Brain microvascular endothelial cell (primary cell): Measurements from ENCODE around the gene GALNT18.

Experiments used
- DNase-seq: peaks from one replicate; pipeline ENCODE4 v3.0.0-alpha.2; 2020
- H3K27ac ChIP-seq: fragments of 250-450 bp; sonication (Bioruptor Pico); 2 replicates; pipeline ENCODE4 v1.5.1; 2020; ENCODE audit warnings: mild to moderate bottlenecking, moderate library complexity
- H3K27me3 ChIP-seq: fragments of 250-450 bp; sonication (Bioruptor Pico); replicated peaks from 2 replicates; pipeline ENCODE4 v1.5.1; 2020; ENCODE audit warnings: mild to moderate bottlenecking
- H3K36me3 ChIP-seq: fragments of 250-450 bp; sonication (Bioruptor Pico); replicated peaks from 2 replicates; pipeline ENCODE4 v1.5.1; 2020; ENCODE audit warnings: mild to moderate bottlenecking
- H3K4me3 ChIP-seq: 2 replicates; pipeline ENCODE4 v1.5.1; 2011; ENCODE audit warnings: low read depth, mild to moderate bottlenecking, control low read depth, low read length, moderate library complexity
- in situ Hi-C: cut with HindIII; loops from 2 replicates; pipeline ENCODE4 v1.10.0; 2017; ENCODE audit warnings: low sequenced_read_pairs, low pct_ligation_motif_present
- TF ChIP-seq, protein P1 (sequence below): IDR thresholded peaks from 2 replicates; pipeline ENCODE4 v1.5.1; 2011; ENCODE audit warnings: low read depth, mild to moderate bottlenecking, moderate library complexity, low read length, control low read depth, inconsistent platforms; ENCODE audit errors: missing control alignments

GALNT18 gene

DNA sequence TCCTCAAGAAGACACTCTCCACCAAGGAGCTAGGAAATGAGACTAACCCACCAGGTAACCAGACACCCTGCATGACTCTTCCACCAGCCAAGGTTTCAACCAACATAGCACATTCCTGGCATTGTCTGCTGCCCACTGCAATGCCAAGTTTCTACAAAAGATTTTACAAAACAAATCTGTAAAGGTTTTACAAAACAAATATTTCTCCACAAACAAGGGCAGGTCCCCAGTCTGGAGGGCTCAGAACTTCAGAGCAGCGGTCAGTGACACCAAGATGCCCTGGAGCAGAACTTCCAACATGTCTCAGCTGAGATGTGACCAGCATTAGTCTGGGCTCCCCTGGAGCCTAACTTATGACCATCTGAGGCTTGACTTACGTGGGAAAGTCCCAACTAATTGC, 14.0 kb downstream of the GALNT18 start:
- H3K36me3 ChIP-seq = no peaks in the 10 kb centered on the region
- DNase-seq = no peak
- H3K4me3 ChIP-seq = no peak overlapping the region
- TF ChIP-seq, protein P1, sequence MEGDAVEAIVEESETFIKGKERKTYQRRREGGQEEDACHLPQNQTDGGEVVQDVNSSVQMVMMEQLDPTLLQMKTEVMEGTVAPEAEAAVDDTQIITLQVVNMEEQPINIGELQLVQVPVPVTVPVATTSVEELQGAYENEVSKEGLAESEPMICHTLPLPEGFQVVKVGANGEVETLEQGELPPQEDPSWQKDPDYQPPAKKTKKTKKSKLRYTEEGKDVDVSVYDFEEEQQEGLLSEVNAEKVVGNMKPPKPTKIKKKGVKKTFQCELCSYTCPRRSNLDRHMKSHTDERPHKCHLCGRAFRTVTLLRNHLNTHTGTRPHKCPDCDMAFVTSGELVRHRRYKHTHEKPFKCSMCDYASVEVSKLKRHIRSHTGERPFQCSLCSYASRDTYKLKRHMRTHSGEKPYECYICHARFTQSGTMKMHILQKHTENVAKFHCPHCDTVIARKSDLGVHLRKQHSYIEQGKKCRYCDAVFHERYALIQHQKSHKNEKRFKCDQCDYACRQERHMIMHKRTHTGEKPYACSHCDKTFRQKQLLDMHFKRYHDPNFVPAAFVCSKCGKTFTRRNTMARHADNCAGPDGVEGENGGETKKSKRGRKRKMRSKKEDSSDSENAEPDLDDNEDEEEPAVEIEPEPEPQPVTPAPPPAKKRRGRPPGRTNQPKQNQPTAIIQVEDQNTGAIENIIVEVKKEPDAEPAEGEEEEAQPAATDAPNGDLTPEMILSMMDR = no peak
- peaks cover 3% of the 10 kb centered on the region for H3K27me3 ChIP-seq
- no peak overlapping the region for H3K27ac ChIP-seq
- in situ Hi-C loops = no loop called here

DNA sequence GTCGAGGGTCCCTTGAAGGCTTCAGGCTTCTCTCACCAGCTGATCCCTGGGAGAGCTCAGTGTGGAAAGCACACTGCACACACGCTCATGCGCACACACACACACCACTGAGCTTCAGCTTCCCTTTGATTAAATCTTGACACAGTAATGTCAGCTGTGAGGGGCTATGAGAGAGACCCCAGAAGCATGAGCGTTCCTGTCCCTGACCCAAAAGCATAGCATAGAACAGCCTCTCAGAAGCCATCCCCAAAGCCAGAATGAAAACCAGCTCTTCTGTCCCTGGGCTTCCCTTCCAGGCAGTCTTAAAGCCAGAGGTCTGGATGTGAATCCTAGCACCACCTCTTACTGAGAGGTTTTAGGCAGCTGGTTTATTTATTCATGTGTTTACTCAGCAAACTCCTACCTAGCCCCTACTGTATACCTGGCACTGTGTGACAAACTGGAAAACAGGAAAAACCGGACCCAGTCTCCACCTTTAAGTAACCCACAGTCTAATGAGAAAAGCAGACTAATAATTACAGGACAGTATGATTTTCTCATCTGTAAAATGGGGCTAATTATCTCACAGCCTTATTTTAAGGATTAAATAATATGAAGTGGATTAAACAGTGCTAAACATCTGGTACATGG, 15.9 kb downstream of the GALNT18 start:
- H3K27ac ChIP-seq = no peak overlapping the region
- in situ Hi-C loops = no loop called here
- no peak for DNase-seq
- no peak overlapping the region for H3K4me3 ChIP-seq
- TF ChIP-seq, protein P1 = no peak
- H3K27me3 ChIP-seq = no peaks in the 10 kb centered on the region
- no peaks in the 10 kb centered on the region for H3K36me3 ChIP-seq

DNA sequence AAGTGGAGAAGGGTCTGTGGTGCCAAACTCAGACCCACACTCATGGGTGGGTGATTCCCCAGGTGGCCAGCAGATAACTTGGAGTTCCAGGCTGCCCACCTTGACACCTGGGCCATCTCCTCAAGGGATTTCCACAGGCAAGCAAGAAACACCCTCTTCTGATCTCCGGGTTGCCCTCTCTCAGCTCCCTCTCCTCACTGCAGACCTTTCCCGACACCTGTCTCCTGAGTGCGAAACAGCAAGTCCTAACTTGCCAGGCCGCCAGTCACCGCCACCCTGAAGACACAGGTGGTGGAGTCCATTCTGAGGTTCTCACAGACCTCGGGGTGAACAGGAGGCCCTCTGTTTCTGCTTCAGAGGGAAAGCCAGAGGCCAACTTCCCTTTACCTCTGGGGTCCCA, 16.6 kb downstream of the GALNT18 start:
- no peaks in the 10 kb centered on the region for H3K27me3 ChIP-seq
- no peak overlapping the region for H3K4me3 ChIP-seq
- H3K27ac ChIP-seq = no peak overlapping the region
- in situ Hi-C loops = no loop called here
- no peaks in the 10 kb centered on the region for H3K36me3 ChIP-seq
- no peak for DNase-seq
- TF ChIP-seq, protein P1 = no peak

DNA sequence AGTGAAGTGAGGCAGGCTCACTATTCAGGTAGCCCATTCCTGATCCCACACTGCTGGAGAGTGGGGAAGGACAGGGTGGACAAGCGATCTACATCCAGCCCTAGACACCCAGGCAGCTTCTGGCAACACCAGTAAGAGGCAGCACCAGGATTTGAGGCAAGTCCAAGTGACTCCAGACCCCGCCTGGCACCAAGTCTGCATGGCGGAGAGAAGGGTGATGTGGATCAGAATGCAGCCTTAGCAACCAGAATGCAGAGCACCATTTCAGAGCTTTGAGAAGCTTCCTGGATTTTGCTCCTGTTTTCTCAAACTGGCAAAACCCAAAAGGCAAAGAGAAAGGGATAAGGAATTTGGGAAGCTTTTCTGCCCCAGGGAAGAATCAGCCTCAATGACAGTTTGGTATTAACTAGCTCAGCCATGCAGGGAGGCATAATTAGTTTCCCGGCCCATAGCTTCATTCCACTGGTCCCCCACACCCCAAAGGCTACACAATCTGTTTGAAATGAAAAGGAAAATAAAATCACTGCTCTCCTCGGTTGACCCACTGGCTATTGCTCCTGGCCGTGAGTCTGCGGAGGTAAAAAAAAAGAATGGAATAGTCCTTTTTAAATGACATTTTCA, 17.3 kb downstream of the GALNT18 start:
- no peaks in the 10 kb centered on the region for H3K27me3 ChIP-seq
- H3K4me3 ChIP-seq = no peak overlapping the region
- no peaks in the 10 kb centered on the region for H3K36me3 ChIP-seq
- in situ Hi-C loops = no loop called here
- no peak overlapping the region for H3K27ac ChIP-seq
- DNase-seq = no peak
- TF ChIP-seq, protein P1 = no peak

DNA sequence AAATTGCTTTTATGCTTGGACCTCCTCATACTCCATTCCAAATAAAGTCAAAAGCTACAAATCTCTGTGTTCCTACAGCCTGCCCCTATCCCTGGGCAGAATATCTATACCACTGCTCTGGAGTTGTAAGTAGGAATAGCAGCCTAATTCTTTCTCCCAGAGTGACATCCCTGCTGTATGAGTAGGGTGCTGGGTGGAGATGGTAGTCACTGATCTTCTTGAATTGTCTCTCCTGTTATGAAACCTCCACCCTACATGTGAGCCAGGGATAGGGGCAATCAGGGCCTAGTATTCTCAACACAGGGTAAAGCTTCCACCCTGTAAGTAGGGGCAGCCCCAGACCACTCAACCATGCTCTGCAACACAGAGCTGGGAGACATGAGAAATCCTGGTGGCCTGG, 19.8 kb downstream of the GALNT18 start:
- in situ Hi-C loops = no loop called here
- Histone ChIP-seq H3K27me3 (no peaks in the 10 kb centered on the region), H3K36me3 (no peaks in the 10 kb centered on the region), H3K27ac (no peak overlapping the region), H3K4me3 (no peak overlapping the region)
- TF ChIP-seq, protein P1 = no peak
- no peak for DNase-seq

DNA sequence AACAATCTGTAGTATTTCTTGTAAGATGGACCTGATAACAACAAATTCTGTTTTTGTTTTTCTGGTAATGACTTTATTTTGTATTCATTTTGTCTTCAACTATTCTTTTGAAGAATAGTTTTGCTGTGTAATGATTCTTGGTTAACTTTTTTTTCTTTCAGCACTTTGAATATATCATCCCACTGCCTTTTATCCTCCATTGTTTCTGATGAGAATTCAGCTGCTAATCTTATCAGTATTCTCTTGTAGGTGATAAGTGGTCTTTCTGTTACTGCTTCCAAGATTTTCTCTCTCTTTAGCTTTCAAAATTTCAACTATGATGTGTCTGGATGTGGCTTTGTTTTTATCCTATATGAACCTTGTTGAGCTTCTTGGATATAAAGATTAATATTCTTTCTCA, 21.5 kb downstream of the GALNT18 start:
- TF ChIP-seq, protein P1 = no peak
- DNase-seq = no peak
- Histone ChIP-seq H3K27me3 (no peaks in the 10 kb centered on the region), H3K27ac (no peak overlapping the region), H3K4me3 (no peak overlapping the region), H3K36me3 (no peaks in the 10 kb centered on the region)
- in situ Hi-C loops = no loop called here
